Measurements from ENCODE around the gene TBX3.

TBX3 gene

GRCh38 chr12:114684870-114685273 is 897 bp upstream of the TBX3 start:
- DNase-seq (ENCODE audit: low read depth): no peak
- TF ChIP-seq CTCF (conservative IDR thresholded peaks at IDR 0.05; ENCODE audit: control insufficient read depth, insufficient read depth, low read depth, low read length): no peak
- peak overlapping the region; percentile 55 for H3K4me3 ChIP-seq (ENCODE audit: control insufficient read depth, low read depth, low read length)

DNA sequence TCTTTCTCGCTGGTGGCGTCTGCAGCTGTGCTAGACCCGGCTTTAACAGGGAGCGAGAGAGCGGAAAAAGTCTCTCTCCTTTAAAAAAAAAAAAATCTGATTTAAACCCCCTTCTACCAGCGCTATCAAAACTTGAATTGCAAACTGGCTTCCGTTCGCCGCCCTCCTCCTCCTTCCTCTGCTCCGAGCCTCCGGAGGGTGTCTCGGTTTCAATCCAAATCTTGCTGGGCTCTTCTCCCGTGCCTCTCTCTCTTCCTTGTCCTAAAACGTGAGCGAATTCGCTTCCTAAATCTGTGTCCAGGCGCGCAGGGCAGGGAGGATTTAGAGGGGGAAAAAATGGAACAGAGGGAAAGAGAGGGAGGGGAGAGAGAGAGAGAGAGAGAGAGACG is 272 bp downstream of the TBX3 start:
- no peak for TF ChIP-seq CTCF (conservative IDR thresholded peaks at IDR 0.05; ENCODE audit: control insufficient read depth, insufficient read depth, low read depth, low read length)
- no peak for DNase-seq (ENCODE audit: low read depth)
- peak overlapping the region; percentile 99 for H3K4me3 ChIP-seq (ENCODE audit: control insufficient read depth, low read depth, low read length)

DNA sequence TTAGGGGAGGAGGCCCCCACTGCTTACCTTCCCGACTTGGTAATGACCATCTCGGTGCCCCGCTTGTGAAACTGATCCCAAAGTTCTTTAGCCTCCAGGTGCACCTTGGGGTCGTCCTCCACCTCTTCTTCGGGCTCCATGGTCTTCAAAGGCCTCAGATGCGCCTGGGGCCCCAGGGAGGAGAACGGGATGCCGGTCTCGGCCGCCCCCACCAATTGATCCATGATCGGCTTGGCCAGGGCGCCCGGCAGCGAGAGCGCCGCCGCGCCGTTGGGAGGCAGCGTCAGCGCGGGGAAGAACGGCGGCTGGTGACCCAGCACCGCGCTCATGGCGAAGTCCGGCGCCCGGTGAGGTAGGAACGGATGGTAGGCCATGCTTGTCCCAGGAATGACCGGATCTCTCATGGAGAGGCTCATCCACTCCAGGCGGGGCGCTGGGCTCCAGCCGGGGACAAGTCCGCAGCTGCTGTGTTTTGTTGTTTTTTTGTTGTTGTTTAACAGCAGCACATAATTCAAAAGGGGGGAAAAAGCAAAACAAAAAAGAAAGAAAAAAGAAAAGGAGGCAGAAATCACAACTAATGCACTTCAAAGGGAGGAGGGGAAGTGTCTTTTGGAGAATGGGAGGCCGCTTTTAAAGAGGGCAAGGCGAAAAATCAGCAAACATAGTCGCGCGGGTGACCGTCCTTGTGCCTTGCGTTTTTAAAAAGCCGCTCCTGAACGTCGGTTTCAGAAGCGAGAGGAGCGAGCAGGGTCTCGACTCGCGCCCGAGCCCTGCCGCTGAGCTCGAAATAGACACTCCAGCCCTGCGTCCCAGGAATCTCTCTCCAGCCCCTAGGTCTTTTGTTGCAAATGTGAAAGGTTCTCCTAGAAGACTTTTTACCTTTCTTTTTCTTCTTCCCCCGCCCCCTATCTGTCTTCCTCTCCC is 928 bp downstream of the TBX3 start:
- TF ChIP-seq CTCF (conservative IDR thresholded peaks at IDR 0.05; ENCODE audit: control insufficient read depth, insufficient read depth, low read depth, low read length): no peak
- H3K4me3 ChIP-seq (ENCODE audit: control insufficient read depth, low read depth, low read length): peak overlapping the region; percentile 99
- no peak for DNase-seq (ENCODE audit: low read depth)

- DNase-seq (ENCODE audit: low read depth): no peak
- no peak for TF ChIP-seq CTCF (conservative IDR thresholded peaks at IDR 0.05; ENCODE audit: control insufficient read depth, insufficient read depth, low read depth, low read length)
- peak overlapping the region; percentile 99 for H3K4me3 ChIP-seq (ENCODE audit: control insufficient read depth, low read depth, low read length)
Measured at GRCh38 chr12:114682106-114682784, 1.7 kb downstream of the TBX3 start.

GRCh38 chr12:114681116-114681871 is 2.7 kb downstream of the TBX3 start:
- DNase-seq (ENCODE audit: low read depth): peak; percentile 49
- no peak for TF ChIP-seq CTCF (conservative IDR thresholded peaks at IDR 0.05; ENCODE audit: control insufficient read depth, insufficient read depth, low read depth, low read length)

GRCh38 chr12:114680604-114681069 is 3.3 kb downstream of the TBX3 start:
- DNase-seq (ENCODE audit: low read depth): no peak
- no peak for TF ChIP-seq CTCF (conservative IDR thresholded peaks at IDR 0.05; ENCODE audit: control insufficient read depth, insufficient read depth, low read depth, low read length)
- peak overlapping the region; percentile 99 for H3K4me3 ChIP-seq (ENCODE audit: control insufficient read depth, low read depth, low read length)

More at GRCh38 chr12:114681116-114681871, 2.7 kb downstream of the TBX3 start:
- H3K4me3 ChIP-seq (ENCODE audit: control insufficient read depth, low read depth, low read length): peak overlapping the region; percentile 99

Data from fibroblast of mammary gland (primary cell).